ENCODE data around the gene CSNK1A1. TPM values are rescaled to one million over a fixed set of nuclear protein-coding genes. Genes with fewer than 3 reads are reported as not detected.

CSNK1A1 gene
- total and polyA plus RNA-seq, 2 of the 4 experiments (the other 2 are of a cell fraction) = 140 to 419 TPM

DNA sequence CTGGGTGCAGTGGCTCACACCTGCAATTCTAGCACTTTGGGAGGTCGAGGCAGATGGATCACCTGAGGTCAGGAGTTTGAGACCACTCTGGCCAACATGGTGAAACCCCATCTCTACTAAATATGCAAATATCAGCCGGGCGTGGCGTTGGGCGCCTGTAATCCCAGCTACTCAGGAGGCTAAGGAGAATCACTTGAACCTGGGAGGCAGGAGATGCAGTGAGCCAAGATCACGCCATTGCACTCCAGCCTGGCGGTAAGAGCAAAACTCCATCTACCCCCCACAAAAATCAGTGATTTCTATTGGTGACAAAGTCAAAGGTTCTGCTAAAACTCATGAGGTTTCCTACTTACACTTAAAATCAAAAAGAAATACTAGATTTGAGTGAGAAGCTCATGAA lies 18.8 kb downstream of the CSNK1A1 start:
- no peak overlapping the region for H4K8ac ChIP-seq (ENCODE audit: low read depth in 2 of 2, low read length in 2 of 2)
- H4K5ac ChIP-seq (ENCODE audit: low read depth, low read length) = no peak overlapping the region
- no peak overlapping the region for H3K23ac ChIP-seq (ENCODE audit: low read depth, low read length)
- no peak overlapping the region for H3K9ac ChIP-seq (ENCODE audit: low read depth, low read length)
- WGBS, 2 experiments (ENCODE audit: extremely low coverage in 2 of 2, insufficient read length in 1 of 2) = 100% methylated on average over 1 of the region's 7 CpGs; no CpG with 5 or more reads in 1 of the 2 experiments
- peaks cover 10% of the 10 kb centered on the region for H3K9me1 ChIP-seq (ENCODE audit: insufficient read depth, low read length)
- dilution Hi-C loops (cut with HindIII; ENCODE audit: low sequenced_read_pairs, unreplicated experiment) (no loop called here), in situ Hi-C loops (cut with MboI; ENCODE audit: low sequenced_read_pairs) (no loop called here), intact Hi-C loops (cut with micrococcal nuclease) (no loop called here)
- peaks cover 0 to 24% of the 10 kb centered on the region in 2 experiments; a peak in 2 of 4 replicates for H3K79me1 ChIP-seq (ENCODE audit: low read depth in 1 of 2, low read length in 2 of 2)
- H3K27ac ChIP-seq (ENCODE audit: insufficient read depth, low read length) = no peak overlapping the region
- H3K14ac ChIP-seq (replicated peaks; ENCODE audit: low read depth, low read length) = no peak overlapping the region
- no peak overlapping the region for H3K4ac ChIP-seq (ENCODE audit: low read depth, low read length)
- no peak overlapping the region for H3K4me3 ChIP-seq (ENCODE audit: insufficient read depth, low read depth, low read length)
- no peak overlapping the region for H2BK5ac ChIP-seq (ENCODE audit: low read depth, low read length, poor library complexity, severe bottlenecking)
- H3K56ac ChIP-seq (ENCODE audit: extremely low read depth, insufficient read depth, low read length) = no peak overlapping the region
- peaks cover 18% of the 10 kb centered on the region for H3K36me3 ChIP-seq (ENCODE audit: control insufficient read depth, insufficient read depth, low read length)
- H2BK20ac ChIP-seq (ENCODE audit: low read depth, low read length) = no peak overlapping the region
- H3K4me1 ChIP-seq (ENCODE audit: control insufficient read depth, insufficient read depth, low read length) = peaks cover 5% of the 10 kb centered on the region; the same call in 1 of the 2 replicates
- H2AK9ac ChIP-seq (replicated peaks; ENCODE audit: low read depth, low read length, poor library complexity) = no peak overlapping the region
- H2BK120ac ChIP-seq (ENCODE audit: low read depth, low read length) = no peak overlapping the region
- H3K4me2 ChIP-seq (ENCODE audit: low read depth, low read length) = no peak overlapping the region
- POLR2A ChIA-PET (ENCODE audit: unreplicated experiment) = interaction anchor here (0.6 kb wide), 1 partner anchor 87 kb away, joined by 3 read pairs; no protein-coding TSS in a partner anchor
- BruUV-seq (replicated peaks) = no TSS peak
- TF ChIP-seq POLR2A (IDR thresholded peaks at IDR 0.05; ENCODE audit: low read depth, low read length) (no peak), RFX5 (IDR thresholded peaks at IDR 0.05; ENCODE audit: low read depth, low read length) (no peak), RCOR1 (IDR thresholded peaks at IDR 0.05; ENCODE audit: insufficient replicate concordance, low read length) (no peak), SMC3 (IDR thresholded peaks at IDR 0.05; ENCODE audit: low read depth, low read length) (no peak), CTCF (conservative IDR thresholded peaks at IDR 0.05; ENCODE audit: low read depth, low read length) (no peak), FOS (IDR thresholded peaks at IDR 0.05; ENCODE audit: low read depth, low read length) (no peak), RAD21 (IDR thresholded peaks at IDR 0.05; ENCODE audit: low read length) (no peak), CHD1 (IDR thresholded peaks at IDR 0.05; ENCODE audit: low read depth, low read length) (no peak)
- TF ChIP-seq, protein P1, sequence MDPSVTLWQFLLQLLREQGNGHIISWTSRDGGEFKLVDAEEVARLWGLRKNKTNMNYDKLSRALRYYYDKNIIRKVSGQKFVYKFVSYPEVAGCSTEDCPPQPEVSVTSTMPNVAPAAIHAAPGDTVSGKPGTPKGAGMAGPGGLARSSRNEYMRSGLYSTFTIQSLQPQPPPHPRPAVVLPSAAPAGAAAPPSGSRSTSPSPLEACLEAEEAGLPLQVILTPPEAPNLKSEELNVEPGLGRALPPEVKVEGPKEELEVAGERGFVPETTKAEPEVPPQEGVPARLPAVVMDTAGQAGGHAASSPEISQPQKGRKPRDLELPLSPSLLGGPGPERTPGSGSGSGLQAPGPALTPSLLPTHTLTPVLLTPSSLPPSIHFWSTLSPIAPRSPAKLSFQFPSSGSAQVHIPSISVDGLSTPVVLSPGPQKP (IDR thresholded peaks at IDR 0.05; ENCODE audit: borderline replicate concordance, low read depth, low read length) = no peak
- TF ChIP-seq, protein P2, sequence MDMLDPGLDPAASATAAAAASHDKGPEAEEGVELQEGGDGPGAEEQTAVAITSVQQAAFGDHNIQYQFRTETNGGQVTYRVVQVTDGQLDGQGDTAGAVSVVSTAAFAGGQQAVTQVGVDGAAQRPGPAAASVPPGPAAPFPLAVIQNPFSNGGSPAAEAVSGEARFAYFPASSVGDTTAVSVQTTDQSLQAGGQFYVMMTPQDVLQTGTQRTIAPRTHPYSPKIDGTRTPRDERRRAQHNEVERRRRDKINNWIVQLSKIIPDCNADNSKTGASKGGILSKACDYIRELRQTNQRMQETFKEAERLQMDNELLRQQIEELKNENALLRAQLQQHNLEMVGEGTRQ (IDR thresholded peaks at IDR 0.05; ENCODE audit: low read depth, low read length) = no peak
- ATAC-seq (ENCODE audit: low read depth) = no peak
- H3K27me3 ChIP-seq (ENCODE audit: control insufficient read depth, insufficient read depth, low read length) = no peaks in the 10 kb centered on the region
- no peak overlapping the region for H2AFZ ChIP-seq (replicated peaks; ENCODE audit: low read length, poor library complexity)
- CTCF ChIA-PET = no interaction called here
- no peak overlapping the region for H2BK15ac ChIP-seq (ENCODE audit: low read depth, low read length)
- no peak for DNase-seq
- no peaks in the 10 kb centered on the region for H3K9me3 ChIP-seq (ENCODE audit: control insufficient read depth, insufficient read depth, low read length)
- H4K91ac ChIP-seq (ENCODE audit: insufficient read depth, low read depth, low read length) = no peak overlapping the region
- no peak overlapping the region for H2AK5ac ChIP-seq (ENCODE audit: low read depth, low read length)
- peaks cover 100% of the 10 kb centered on the region for H4K20me1 ChIP-seq (ENCODE audit: insufficient read depth, low read length)
- no peak overlapping the region for H3K18ac ChIP-seq (ENCODE audit: low read depth, low read length)
